Measurements from ENCODE around the gene STK31. TPM values are rescaled to one million over a fixed set of nuclear protein-coding genes. Genes with fewer than 3 reads are reported as not detected.
"Not testable (repeated sequence)": the region's sequence is repeated elsewhere in the genome, so short reads cannot be mapped to it uniquely, and the experiment has no call there.

STK31 gene
- total RNA-seq, 1 experiment from 2014 or later = 38.9 TPM

- H3K4me1 Mint-ChIP-seq (ENCODE audit: low read depth, unreplicated experiment) = no peaks in the 10 kb centered on the region
- intact Hi-C loops (cut with micrococcal nuclease; ENCODE audit: unreplicated experiment) = no loop called here
- Histone ChIP-seq H3K9me3 (peaks cover 9% of the 10 kb centered on the region), H3K27me3 (replicated peaks; ENCODE audit: control insufficient read depth, insufficient read depth, low read length) (no peaks in the 10 kb centered on the region), H3K4me3 (ENCODE audit: low read depth, low read length) (no peak overlapping the region), H3K4me1 (no peaks in the 10 kb centered on the region), H3K36me3 (ENCODE audit: control insufficient read depth, insufficient read depth, low read length) (no peaks in the 10 kb centered on the region)
- H3K36me3 Mint-ChIP-seq (ENCODE audit: insufficient read depth, unreplicated experiment) = peaks cover 23% of the 10 kb centered on the region
- peaks cover 29% of the 10 kb centered on the region for H3K9me3 Mint-ChIP-seq (ENCODE audit: unreplicated experiment)
- ChIA-PET CTCF (no interaction called here), POLR2A (no interaction called here)
- H3K27ac Mint-ChIP-seq (ENCODE audit: unreplicated experiment) = no peak overlapping the region
- no peak for DNase-seq
- BruUV-seq (replicated peaks) = no TSS peak
- no peaks in the 10 kb centered on the region for H3K27me3 Mint-ChIP-seq (ENCODE audit: insufficient read depth, unreplicated experiment)
- TF ChIP-seq CTCF (IDR thresholded peaks at IDR 0.05; ENCODE audit: insufficient read depth in 1 of 2, low read depth in 1 of 2, low read length in 1 of 2, severe bottlenecking in 1 of 2, unreplicated experiment in 1 of 2) = no peak
- no peak overlapping the region for H3K4me3 Mint-ChIP-seq (ENCODE audit: unreplicated experiment)
Measured at GRCh38 chr7:23743226-23743625, 33.2 kb downstream of the STK31 start.

GRCh38 chr7:23746629-23747028 is 36.6 kb downstream of the STK31 start:
- peaks cover 20% of the 10 kb centered on the region for H3K36me3 Mint-ChIP-seq (ENCODE audit: insufficient read depth, unreplicated experiment)
- H3K27ac Mint-ChIP-seq (ENCODE audit: unreplicated experiment) = no peak overlapping the region
- no peak overlapping the region for H3K4me3 ChIP-seq (ENCODE audit: low read depth, low read length)
- H3K36me3 ChIP-seq (ENCODE audit: control insufficient read depth, insufficient read depth, low read length) = no peaks in the 10 kb centered on the region
- no peaks in the 10 kb centered on the region for H3K4me1 Mint-ChIP-seq (ENCODE audit: low read depth, unreplicated experiment)
- no peak overlapping the region for H3K4me3 Mint-ChIP-seq (ENCODE audit: unreplicated experiment)
- no peak for DNase-seq
- no peak for TF ChIP-seq CTCF (IDR thresholded peaks at IDR 0.05; ENCODE audit: insufficient read depth in 1 of 2, low read depth in 1 of 2, low read length in 1 of 2, severe bottlenecking in 1 of 2, unreplicated experiment in 1 of 2)
- no peaks in the 10 kb centered on the region for H3K27me3 Mint-ChIP-seq (ENCODE audit: insufficient read depth, unreplicated experiment)
- intact Hi-C loops (cut with micrococcal nuclease; ENCODE audit: unreplicated experiment) = no loop called here
- no TSS peak for BruUV-seq (replicated peaks)
- no peaks in the 10 kb centered on the region for H3K4me1 ChIP-seq
- H3K9me3 Mint-ChIP-seq (ENCODE audit: unreplicated experiment) = peaks cover 29% of the 10 kb centered on the region
- H3K27me3 ChIP-seq (replicated peaks; ENCODE audit: control insufficient read depth, insufficient read depth, low read length) = no peaks in the 10 kb centered on the region
- peaks cover 9% of the 10 kb centered on the region for H3K9me3 ChIP-seq
- CTCF ChIA-PET = no interaction called here
- POLR2A ChIA-PET = no interaction called here

GRCh38 chr7:23751852-23752251 is 41.8 kb downstream of the STK31 start:
- no peaks in the 10 kb centered on the region for H3K27me3 Mint-ChIP-seq (ENCODE audit: insufficient read depth, unreplicated experiment)
- peaks cover under 1% of the 10 kb centered on the region for H3K4me1 Mint-ChIP-seq (ENCODE audit: low read depth, unreplicated experiment)
- no TSS peak for BruUV-seq (replicated peaks)
- no peaks in the 10 kb centered on the region; the same call in 1 of the 2 replicates for H3K36me3 ChIP-seq (ENCODE audit: control insufficient read depth, insufficient read depth, low read length)
- no peak overlapping the region for H3K27ac Mint-ChIP-seq (ENCODE audit: unreplicated experiment)
- no peak overlapping the region for H3K4me3 Mint-ChIP-seq (ENCODE audit: unreplicated experiment)
- ChIA-PET CTCF (no interaction called here), POLR2A (no interaction called here)
- H3K36me3 Mint-ChIP-seq (ENCODE audit: insufficient read depth, unreplicated experiment) = peaks cover 25% of the 10 kb centered on the region
- TF ChIP-seq CTCF (IDR thresholded peaks at IDR 0.05; ENCODE audit: insufficient read depth in 1 of 2, low read depth in 1 of 2, low read length in 1 of 2, severe bottlenecking in 1 of 2, unreplicated experiment in 1 of 2) = no peak
- H3K9me3 ChIP-seq = no peaks in the 10 kb centered on the region
- no peaks in the 10 kb centered on the region for H3K27me3 ChIP-seq (replicated peaks; ENCODE audit: control insufficient read depth, insufficient read depth, low read length)
- H3K4me1 ChIP-seq = no peaks in the 10 kb centered on the region
- intact Hi-C loops (cut with micrococcal nuclease; ENCODE audit: unreplicated experiment) = no loop called here
- no peak for DNase-seq
- H3K9me3 Mint-ChIP-seq (ENCODE audit: unreplicated experiment) = no peaks in the 10 kb centered on the region
- H3K4me3 ChIP-seq (ENCODE audit: low read depth, low read length) = no peak overlapping the region

GRCh38 chr7:23758839-23759238 is 48.8 kb downstream of the STK31 start:
- H3K4me3 Mint-ChIP-seq (ENCODE audit: unreplicated experiment); H3K27me3 ChIP-seq (replicated peaks; ENCODE audit: control insufficient read depth, insufficient read depth, low read length): not testable (repeated sequence)
- H3K27ac Mint-ChIP-seq (ENCODE audit: unreplicated experiment) = peak overlapping the region; percentile 60

More at GRCh38 chr7:23758839-23759238, 48.8 kb downstream of the STK31 start:
- H3K9me3 ChIP-seq; H3K4me3 ChIP-seq (ENCODE audit: low read depth, low read length); BruUV-seq (replicated peaks); intact Hi-C loops (cut with micrococcal nuclease; ENCODE audit: unreplicated experiment); POLR2A ChIA-PET; CTCF ChIA-PET; H3K9me3 Mint-ChIP-seq (ENCODE audit: unreplicated experiment); H3K27me3 Mint-ChIP-seq (ENCODE audit: insufficient read depth, unreplicated experiment); H3K36me3 ChIP-seq (ENCODE audit: control insufficient read depth, insufficient read depth, low read length); DNase-seq: not testable (repeated sequence)
- Mint-ChIP-seq H3K4me1 (ENCODE audit: low read depth, unreplicated experiment) (peaks cover 34% of the 10 kb centered on the region), H3K36me3 (ENCODE audit: insufficient read depth, unreplicated experiment) (peaks cover 21% of the 10 kb centered on the region)
- peaks cover 20% of the 10 kb centered on the region for H3K4me1 ChIP-seq
